Posterior vena cava (tissue), 2 donors: ENCODE measurements around the gene ANAPC7. TPM values are rescaled to one million over a fixed set of nuclear protein-coding genes. Genes with fewer than 3 reads are reported as not detected.

ENCODE experiments used
- DNase-seq: peaks from one replicate; pipeline ENCODE4 v3.0.0-alpha.2; 2020; ENCODE audit warnings: low spot score
- intact Hi-C, 2 donors: fragments of 100-400 bp; cut with DNase I; formaldehyde crosslinking; loops; one replicate each; pipeline versions ENCODE4 v1.14.1 to v1.14.2; 2022 to 2023
- total RNA-seq, 2 donors: library from RNA; stranded (reverse); fragmentation: NEBNext Ultra II Directional; extraction: Animal tissue kit (Norgen Biotek cat#: 25700); gene quantifications; one replicate each; pipeline ENCODE4 v1.2.1, GENCODE V29; 2021
- donor health status: DM: yes; HTN: yes; CAD: no.
- donor health status: DM: yes; HTN: yes; CAD: no.

Gene ANAPC7
- total RNA-seq, 2 donors from 2014 or later: 35.2 to 35.9 TPM

DNA sequence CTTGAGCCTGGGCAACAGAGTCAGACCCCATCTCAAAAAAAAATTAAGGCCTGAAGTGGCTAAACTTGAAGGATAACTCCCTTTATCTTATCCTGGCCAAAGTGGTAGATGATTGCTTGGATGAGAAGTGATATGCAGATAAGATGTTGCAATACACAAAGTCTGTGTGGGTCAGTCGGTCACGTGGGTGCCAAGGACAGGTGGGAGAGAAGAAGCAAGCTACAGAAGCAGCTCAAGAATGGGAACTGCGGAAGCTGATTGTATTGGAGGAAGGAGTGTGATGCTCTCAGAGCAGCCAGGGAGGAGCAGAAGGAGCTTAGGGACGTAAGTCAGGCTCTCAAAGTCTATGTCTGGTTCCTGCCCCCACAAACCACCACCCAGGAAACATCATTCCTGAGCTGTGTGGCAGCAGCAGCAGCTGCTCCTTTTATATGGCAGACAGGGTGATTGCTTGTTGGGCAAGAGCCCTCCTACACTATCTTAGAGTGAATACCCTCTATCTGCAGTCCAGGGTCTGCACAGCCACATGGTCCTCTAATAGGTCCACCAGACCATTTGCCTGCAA is 67.9 kb downstream of the ANAPC7 start:
- DNase-seq: no peak
- intact Hi-C loops: loop anchor here in 1 of 2 donors (10.0 kb wide), 1 partner anchor 201 kb away; no protein-coding TSS in a partner anchor

DNA sequence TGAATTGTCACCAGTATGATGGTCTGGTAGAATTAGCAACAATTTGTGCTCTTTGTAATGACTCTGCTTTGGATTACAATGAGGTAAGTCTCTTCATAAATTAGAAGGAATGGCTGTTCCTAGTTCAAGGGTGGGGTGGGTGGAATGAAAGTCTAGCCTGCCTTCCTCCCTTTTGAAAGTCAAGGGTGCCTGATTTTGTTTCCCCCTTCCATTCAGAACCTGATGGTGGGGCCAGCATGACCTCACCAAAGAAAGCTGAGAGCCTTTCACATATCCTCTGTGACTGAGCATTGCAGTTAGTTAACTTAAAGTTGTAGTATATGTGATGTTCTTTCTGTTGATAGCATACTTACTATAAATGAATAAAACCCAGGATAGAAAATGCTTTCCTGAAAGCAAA is 70.3 kb downstream of the ANAPC7 start:
- no peak for DNase-seq
- intact Hi-C loops: loop anchor here in 1 of 2 donors (10.0 kb wide), 1 partner anchor 198 kb away; no protein-coding TSS in a partner anchor

DNA sequence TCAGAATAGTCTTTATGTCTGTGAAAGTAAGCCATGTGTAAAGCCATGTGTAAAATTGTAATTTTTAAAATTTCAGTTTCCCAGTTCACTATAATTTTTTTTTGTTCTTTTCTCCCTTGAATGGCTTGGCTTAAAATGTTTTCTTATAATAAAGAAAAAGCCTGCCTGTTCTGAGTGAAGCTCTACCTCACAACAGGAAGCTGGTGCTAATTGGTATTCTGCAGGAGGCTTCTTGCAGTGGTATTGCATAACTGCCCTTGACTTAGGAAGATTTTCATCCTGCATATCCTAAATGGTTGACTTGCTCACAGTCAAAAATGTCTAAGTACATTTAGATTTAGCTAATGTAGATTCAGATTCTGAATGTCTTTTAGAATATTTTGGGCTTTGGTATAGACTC is 73.0 kb downstream of the ANAPC7 start:
- intact Hi-C loops: loop anchor here in 1 of 2 donors (10.0 kb wide), 1 partner anchor 196 kb away; no protein-coding TSS in a partner anchor

DNA sequence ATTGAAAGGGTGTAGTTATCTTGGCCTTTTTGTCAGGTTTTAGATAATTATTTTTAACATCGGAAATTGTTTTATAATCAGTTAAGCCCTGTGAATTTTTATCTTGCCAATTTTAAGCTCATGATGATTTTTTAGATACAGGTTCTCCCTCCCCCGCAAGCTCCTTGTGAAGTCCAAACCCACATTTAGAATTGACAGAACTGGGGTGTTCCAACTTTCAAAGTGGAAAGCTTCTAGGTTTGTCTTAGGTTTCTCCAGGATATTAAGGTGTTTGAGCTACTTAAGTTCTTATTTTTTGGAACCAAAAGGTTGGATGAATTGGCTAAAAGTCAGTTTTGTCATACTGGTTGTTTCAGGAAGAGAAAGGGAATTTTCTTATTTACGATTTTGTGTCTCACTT is 73.4 kb downstream of the ANAPC7 start:
- intact Hi-C loops: loop anchor here in 1 of 2 donors (10.0 kb wide), 1 partner anchor 195 kb away; no protein-coding TSS in a partner anchor
- no peak for DNase-seq

More for the DNA sequence above, 73.0 kb downstream of the ANAPC7 start:
- DNase-seq: no peak

DNA sequence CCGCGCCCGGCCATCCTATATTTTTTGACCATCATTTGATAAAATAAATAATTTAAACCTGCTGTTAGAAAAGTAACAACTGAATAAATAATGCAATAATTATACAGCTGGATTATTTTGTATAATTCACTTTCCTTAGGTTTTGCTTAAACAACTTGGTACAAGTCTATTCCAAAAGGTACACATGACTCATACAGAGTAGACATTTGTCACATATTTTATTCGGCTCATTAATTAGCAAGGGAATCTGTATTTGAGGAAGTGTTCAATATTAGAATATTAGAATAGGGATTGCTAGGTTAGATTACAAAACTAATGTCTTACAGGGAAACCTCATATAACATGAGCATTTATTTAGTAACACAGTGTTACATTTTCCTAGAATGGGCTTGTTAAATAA is 73.8 kb downstream of the ANAPC7 start:
- no peak for DNase-seq
- intact Hi-C loops: loop anchor here in 1 of 2 donors (10.0 kb wide), 1 partner anchor 195 kb away; no protein-coding TSS in a partner anchor

Other genes with a start within 250 kb of the ANAPC7 start
- gene ATP2A2, start 122.5 kb downstream of the ANAPC7 start, total RNA-seq: 100 to 1,000 TPM; 222 to 263 TPM
- 100 to 1,000 TPM; 167 to 176 TPM for gene ARPC3, start 46.6 kb upstream of the ANAPC7 start, total RNA-seq
- 10 to 100 TPM; 18.2 to 23.4 TPM for gene GPN3, start 64.5 kb upstream of the ANAPC7 start, total RNA-seq
- 1 to 10 TPM; 6.0 to 6.7 TPM for gene FAM216A, start 65.1 kb upstream of the ANAPC7 start, total RNA-seq
- 100 to 1,000 TPM; 131 to 175 TPM for gene VPS29, start 98.4 kb upstream of the ANAPC7 start, total RNA-seq
- 1 to 10 TPM; 1.3 to 3.0 TPM for gene RAD9B, start 98.6 kb upstream of the ANAPC7 start, total RNA-seq
- gene PPTC7, start 179.6 kb upstream of the ANAPC7 start, total RNA-seq: 10 to 100 TPM; 21.5 to 34.5 TPM
- gene TCTN1, start 210.4 kb upstream of the ANAPC7 start, total RNA-seq: 10 to 100 TPM; 24.0 to 35.8 TPM